H9 (cell line): Measurements from ENCODE around the gene AFAP1L2. TPM values are rescaled to one million over a fixed set of nuclear protein-coding genes. Genes with fewer than 3 reads are reported as not detected.

Experiments
- DNase-seq: peaks from one replicate; pipeline ENCODE4 v3.0.0-alpha.2; 2017
- H2AFZ ChIP-seq: one replicate; pipeline ENCODE4 v1.6.1; 2013; ENCODE audit warnings: mild to moderate bottlenecking, low read length, control low read depth, moderate library complexity
- H2AK5ac ChIP-seq: 2 replicates; pipeline ENCODE4 v1.6.1; 2013; ENCODE audit warnings: low read length, control low read depth, mixed read lengths; ENCODE audit not compliant: insufficient read length
- H2BK120ac ChIP-seq: one replicate; pipeline ENCODE4 v1.6.1; 2013; ENCODE audit warnings: low read depth, mild to moderate bottlenecking, low read length, control low read depth, inconsistent platforms; ENCODE audit not compliant: poor library complexity, severe bottlenecking
- H2BK12ac ChIP-seq: 2 replicates; pipeline ENCODE4 v1.6.1; 2013; ENCODE audit warnings: low read length, control low read depth, mixed read lengths, low read depth; ENCODE audit not compliant: insufficient read length
- H2BK15ac ChIP-seq: 2 replicates; pipeline ENCODE4 v1.6.1; 2013; ENCODE audit warnings: low read depth, low read length, control low read depth
- H2BK20ac ChIP-seq: one replicate; pipeline ENCODE4 v1.6.1; 2013; ENCODE audit warnings: low read depth, mild to moderate bottlenecking, low read length, control low read depth, inconsistent platforms; ENCODE audit not compliant: poor library complexity, severe bottlenecking
- H2BK5ac ChIP-seq: 2 replicates; pipeline ENCODE4 v1.6.1; 2013; ENCODE audit warnings: low read length, control low read depth, mixed read lengths; ENCODE audit not compliant: insufficient read length
- H3K14ac ChIP-seq: 2 replicates; pipeline ENCODE4 v1.6.1; 2013; ENCODE audit warnings: low read length, control low read depth; ENCODE audit not compliant: insufficient read depth
- H3K18ac ChIP-seq: 2 replicates; pipeline ENCODE4 v1.6.1; 2013; ENCODE audit warnings: low read depth, mild to moderate bottlenecking, mixed read lengths, low read length, control low read depth; ENCODE audit not compliant: insufficient read length
- H3K23ac ChIP-seq: 2 replicates; pipeline ENCODE4 v1.6.1; 2013; ENCODE audit warnings: low read length, control low read depth, mixed read lengths, low read depth; ENCODE audit not compliant: insufficient read length
- H3K23me2 ChIP-seq: 2 replicates; pipeline ENCODE4 v1.6.1; 2013; ENCODE audit warnings: low read depth, mild to moderate bottlenecking, mixed read lengths, low read length, control low read depth; ENCODE audit not compliant: insufficient read length, poor library complexity, severe bottlenecking
- H3K27ac ChIP-seq: 2 replicates; pipeline ENCODE4 v1.5.1; 2013; ENCODE audit warnings: low read length, control low read depth, mixed read lengths, low read depth; ENCODE audit not compliant: insufficient read length
- H3K27me3 ChIP-seq: 2 replicates; pipeline ENCODE4 v1.6.1; 2013; ENCODE audit warnings: low read length, control low read depth, inconsistent platforms; ENCODE audit not compliant: insufficient read depth
- H3K4ac ChIP-seq: 2 replicates; pipeline ENCODE4 v1.6.1; 2013; ENCODE audit warnings: low read depth, mild to moderate bottlenecking, control low read depth, inconsistent platforms, low read length, moderate library complexity
- H3K4me1 ChIP-seq: 2 replicates; pipeline ENCODE4 v1.6.1; 2013; ENCODE audit warnings: low read length, control low read depth, inconsistent platforms; ENCODE audit not compliant: insufficient read depth
- H3K4me2 ChIP-seq: 2 replicates; pipeline ENCODE4 v1.6.1; 2013; ENCODE audit warnings: low read length, control low read depth, mixed read lengths; ENCODE audit not compliant: insufficient read length, insufficient read depth
- H3K56ac ChIP-seq: 2 replicates; pipeline ENCODE4 v1.6.1; 2013; ENCODE audit warnings: low read depth, mild to moderate bottlenecking, mixed read lengths, low read length, control low read depth; ENCODE audit not compliant: insufficient read length
- H3K79me1 ChIP-seq: 2 replicates; pipeline ENCODE4 v1.6.1; 2013; ENCODE audit warnings: low read depth, mild to moderate bottlenecking, moderate library complexity, low read length, control low read depth, inconsistent platforms; ENCODE audit not compliant: insufficient read depth, poor library complexity, severe bottlenecking
- H3K79me2 ChIP-seq: 2 replicates; pipeline ENCODE4 v1.6.1; 2013; ENCODE audit warnings: low read length, control low read depth, inconsistent platforms; ENCODE audit not compliant: insufficient read depth
- H3K9ac ChIP-seq: 2 replicates; pipeline ENCODE4 v1.6.1; 2013; ENCODE audit warnings: low read length, control low read depth, mixed read lengths; ENCODE audit not compliant: insufficient read length; ENCODE audit errors: extremely low read depth
- H3K9me3 ChIP-seq: one replicate; pipeline ENCODE4 v1.6.1; 2013; ENCODE audit warnings: low read depth, low read length, inconsistent platforms; ENCODE audit not compliant: control insufficient read depth
- H3T11ph ChIP-seq: one replicate; pipeline ENCODE4 v1.6.1; 2013; ENCODE audit warnings: mild to moderate bottlenecking, low read length, control low read depth, inconsistent platforms
- H4K20me1 ChIP-seq: one replicate; pipeline ENCODE4 v1.6.1; 2013; ENCODE audit not compliant: control insufficient read depth, insufficient read length, insufficient read depth
- H4K5ac ChIP-seq: 2 replicates; pipeline ENCODE4 v1.6.1; 2013; ENCODE audit warnings: low read depth, mild to moderate bottlenecking, mixed read lengths, low read length, control low read depth; ENCODE audit not compliant: insufficient read length
- H4K8ac ChIP-seq: replicated peaks from 2 replicates; pipeline ENCODE4 v1.6.1; 2013; ENCODE audit warnings: low read length, control low read depth, mixed read lengths, low read depth; ENCODE audit not compliant: insufficient read length
- H4K91ac ChIP-seq: 2 replicates; pipeline ENCODE4 v1.6.1; 2013; ENCODE audit warnings: low read depth, mild to moderate bottlenecking, moderate library complexity, mixed read lengths, low read length, control low read depth; ENCODE audit not compliant: insufficient read length
- H3K27ac Mint-ChIP-seq, 3 experiments: 2 replicates in 2 of 3; 3 replicates in 1 of 3; pipeline ENCODE4 v1.8.0; 2020 to 2021; ENCODE audit warnings: mixed read lengths in 3 of 3, mild to moderate bottlenecking in 1 of 3, moderate library complexity in 1 of 3
- H3K27me3 Mint-ChIP-seq: 2 replicates; pipeline ENCODE4 v1.8.0; 2021; ENCODE audit warnings: low read depth, mild to moderate bottlenecking, moderate library complexity, mixed read lengths
- H3K36me3 Mint-ChIP-seq, 3 experiments: 2 replicates in 2 of 3; 3 replicates in 1 of 3; pipeline ENCODE4 v1.8.0; 2020 to 2021; ENCODE audit warnings: low read depth in 3 of 3, mixed read lengths in 3 of 3; ENCODE audit not compliant: insufficient read depth in 1 of 3
- H3K4me1 Mint-ChIP-seq, 2 experiments: 2 replicates each; pipeline ENCODE4 v1.8.0; 2020; ENCODE audit warnings: mixed read lengths in 2 of 2
- H3K4me3 Mint-ChIP-seq, 2 experiments: 2 replicates in 1 of 2; 3 replicates in 1 of 2; pipeline ENCODE4 v1.8.0; 2020 to 2021; ENCODE audit warnings: mild to moderate bottlenecking in 2 of 2, mixed read lengths in 2 of 2, moderate library complexity in 1 of 2
- H3K9me3 Mint-ChIP-seq, 2 experiments: 2 replicates in 1 of 2; 3 replicates in 1 of 2; pipeline ENCODE4 v1.8.0; 2020; ENCODE audit warnings: mild to moderate bottlenecking in 2 of 2, mixed read lengths in 2 of 2, moderate library complexity in 1 of 2
- CTCF ChIP-seq: fragments of 200-600 bp; sonication (generic); conservative IDR thresholded peaks from 3 replicates; pipeline ENCODE4 v1.8.0; 2021; ENCODE audit warnings: antibody characterized with exemption, mild to moderate bottlenecking
- WGBS: extraction: QIAGEN DNeasy Blood & Tissue Kit; methylation state at CpG from one replicate; pipeline ENCODE4 v1.1.7; 2013; ENCODE audit warnings: missing lambda C conversion rate, low lambda C conversion rate, mixed read lengths; ENCODE audit not compliant: insufficient read length; ENCODE audit errors: extremely low coverage; 5-methylcytosine and 5-hydroxymethylcytosine counted together
- total RNA-seq: library from RNA; stranded (reverse); gene quantifications from 2 replicates; pipeline ENCODE4 v1.2.1, GENCODE V29; 2021

AFAP1L2 gene
- total RNA-seq, 1 experiment from 2014 or later: 0.77 TPM

- Histone ChIP-seq H3K79me1 (no peaks in the 10 kb centered on the region), H4K20me1 (no peaks in the 10 kb centered on the region), H3K23me2 (no peaks in the 10 kb centered on the region), H3K79me2 (no peaks in the 10 kb centered on the region), H2AFZ (no peak overlapping the region), H2BK15ac (no peak overlapping the region), H2BK120ac (no peak overlapping the region), H3K56ac (no peak overlapping the region), H3K4me2 (no peak overlapping the region), H3K9me3 (no peaks in the 10 kb centered on the region), H3K9ac (no peak overlapping the region), H3K27ac (no peak overlapping the region), H4K91ac (no peak overlapping the region), H3K27me3 (no peaks in the 10 kb centered on the region), H3K18ac (no peak overlapping the region), H3K4me1 (no peaks in the 10 kb centered on the region), H4K8ac (no peak overlapping the region), H3K4ac (no peak overlapping the region), H3K23ac (no peak overlapping the region), H4K5ac (no peak overlapping the region), H3T11ph (no peak overlapping the region), H3K14ac (no peak overlapping the region), H2BK20ac (no peak overlapping the region), H2AK5ac (no peak overlapping the region), H2BK5ac (no peak overlapping the region), H2BK12ac (no peak overlapping the region)
- H3K36me3 Mint-ChIP-seq: no peaks in the 10 kb centered on the region
- H3K4me1 Mint-ChIP-seq: no peaks in the 10 kb centered on the region
- H3K4me3 Mint-ChIP-seq: no peak overlapping the region
- peak overlapping the region in 1 of 3 experiments; percentile 70; a peak in 1 of 7 replicates for H3K27ac Mint-ChIP-seq
- no peak for TF ChIP-seq CTCF
- H3K27me3 Mint-ChIP-seq: peaks cover 3% of the 10 kb centered on the region
- WGBS: no CpG with 5 or more reads among the region's 22 CpGs
- DNase-seq: no peak
- H3K9me3 Mint-ChIP-seq: no peaks in the 10 kb centered on the region
Measured at GRCh38 chr10:114278140-114278883, 126.0 kb downstream of the AFAP1L2 start.
